ENCODE results near the gene ARRB2.
"Not testable (repeated sequence)": the region's sequence is repeated elsewhere in the genome, so short reads cannot be mapped to it uniquely, and the experiment has no call there.

GRCh38 chr17:4714340-4715062 is 4.1 kb downstream of the ARRB2 start:
- not testable (repeated sequence) for TF ChIP-seq RAD21 (IDR thresholded peaks at IDR 0.05; ENCODE audit: low read length); CTCF (conservative IDR thresholded peaks at IDR 0.05; ENCODE audit: low read depth, low read length); POLR2A (IDR thresholded peaks at IDR 0.05; ENCODE audit: low read depth, low read length); SMC3 (IDR thresholded peaks at IDR 0.05; ENCODE audit: low read depth, low read length)
